Skeletal muscle tissue (tissue), 4 donors: ENCODE data around the gene NMU. TPM values are rescaled to one million over a fixed set of nuclear protein-coding genes. Genes with fewer than 3 reads are reported as not detected.
"Not testable (repeated sequence)": the region's sequence is repeated elsewhere in the genome, so short reads cannot be mapped to it uniquely, and the experiment has no call there.

Experiments
- H3K27ac ChIP-seq: one replicate; pipeline ENCODE4 v1.7.0; 2013; ENCODE audit warnings: mild to moderate bottlenecking, low read depth, low read length, inconsistent platforms
- H3K27me3 ChIP-seq, 3 donors: one replicate each; pipeline ENCODE4 v1.7.0; 2013; ENCODE audit warnings: low read length in 3 of 3; ENCODE audit not compliant: control insufficient read depth in 3 of 3, insufficient read depth in 3 of 3
- H3K36me3 ChIP-seq, 3 donors: one replicate each; pipeline ENCODE4 v1.7.0; 2013; ENCODE audit warnings: low read length in 3 of 3; ENCODE audit not compliant: control insufficient read depth in 3 of 3, insufficient read depth in 3 of 3
- H3K4me1 ChIP-seq, 3 donors: one replicate each; pipeline ENCODE4 v1.7.0; 2013; ENCODE audit warnings: low read length in 3 of 3, mild to moderate bottlenecking in 3 of 3; ENCODE audit not compliant: control insufficient read depth in 3 of 3, insufficient read depth in 3 of 3
- H3K4me3 ChIP-seq, 3 donors: one replicate each; pipeline ENCODE4 v1.7.0; 2013; ENCODE audit warnings: low read length in 3 of 3
- H3K9ac ChIP-seq, 3 donors: one replicate each; pipeline ENCODE4 v1.7.0; 2013; ENCODE audit warnings: low read length in 3 of 3, mild to moderate bottlenecking in 3 of 3, moderate library complexity in 2 of 3, low read depth in 1 of 3
- H3K9me3 ChIP-seq, 3 donors: one replicate each; pipeline ENCODE4 v1.7.0; 2013; ENCODE audit warnings: low read length in 3 of 3; ENCODE audit not compliant: control insufficient read depth in 3 of 3
- total RNA-seq: library from RNA; depleted of rRNA; stranded (reverse); fragments of >200 nt; gene quantifications from one replicate; pipeline ENCODE4 v1.2.3, GENCODE V29; 2014
- donor health status: Osteomylitis.

Gene NMU
- total RNA-seq, 1 donor from 2014 or later = not detected

DNA sequence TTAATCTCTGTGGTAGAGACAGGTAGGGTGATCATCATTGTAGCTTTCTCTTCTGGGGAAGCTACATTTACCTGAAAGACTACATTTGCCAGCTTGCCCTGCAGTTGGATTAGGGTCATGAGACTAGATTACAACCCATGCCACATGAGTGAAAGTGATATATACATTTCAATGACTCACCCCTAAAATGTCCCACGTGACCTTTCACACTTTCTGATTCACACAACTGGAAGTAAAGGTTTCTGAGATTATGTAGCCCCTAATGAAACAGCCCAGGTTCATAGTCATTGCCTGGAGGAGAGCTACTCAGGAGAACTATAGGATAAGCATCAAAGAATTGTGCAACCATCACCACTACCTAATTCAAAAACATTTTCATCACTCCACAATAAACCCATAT lies 61.8 kb downstream of the NMU start:
- H3K9ac ChIP-seq = no peak overlapping the region
- no peaks in the 10 kb centered on the region for H3K36me3 ChIP-seq
- H3K4me1 ChIP-seq = no peaks in the 10 kb centered on the region
- peaks cover 0 to 3% (median 0%) of the 10 kb centered on the region in 3 donors for H3K9me3 ChIP-seq
- H3K4me3 ChIP-seq = no peak overlapping the region
- no peak overlapping the region for H3K27ac ChIP-seq
- no peaks in the 10 kb centered on the region for H3K27me3 ChIP-seq

DNA sequence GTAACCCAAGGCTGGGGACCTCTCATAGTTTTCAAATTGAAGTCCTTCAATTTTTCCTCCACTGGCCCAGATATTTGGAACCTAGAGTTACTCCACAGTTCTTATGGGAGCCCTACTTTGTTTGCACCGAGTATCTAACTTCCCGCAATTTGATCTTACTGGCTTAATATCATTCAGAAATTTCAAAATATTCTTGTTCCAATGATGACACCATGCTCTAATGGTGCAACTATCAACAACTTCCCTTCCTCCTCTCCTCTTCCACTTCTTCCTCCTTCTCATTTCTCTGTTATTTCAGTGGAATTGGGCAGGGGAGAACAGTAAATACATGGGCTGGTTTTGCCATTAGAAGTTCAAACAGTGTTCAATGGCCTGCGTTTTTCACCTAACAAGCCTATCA lies 64.3 kb downstream of the NMU start:
- H3K9me3 ChIP-seq = peaks cover 0 to 3% (median 0%) of the 10 kb centered on the region in 3 donors
- H3K4me1 ChIP-seq = no peaks in the 10 kb centered on the region
- no peaks in the 10 kb centered on the region for H3K36me3 ChIP-seq
- H3K4me3 ChIP-seq = no peak overlapping the region
- H3K27ac ChIP-seq = no peak overlapping the region
- no peak overlapping the region for H3K9ac ChIP-seq
- H3K27me3 ChIP-seq = peaks cover 0 to 3% (median 0%) of the 10 kb centered on the region in 3 donors

DNA sequence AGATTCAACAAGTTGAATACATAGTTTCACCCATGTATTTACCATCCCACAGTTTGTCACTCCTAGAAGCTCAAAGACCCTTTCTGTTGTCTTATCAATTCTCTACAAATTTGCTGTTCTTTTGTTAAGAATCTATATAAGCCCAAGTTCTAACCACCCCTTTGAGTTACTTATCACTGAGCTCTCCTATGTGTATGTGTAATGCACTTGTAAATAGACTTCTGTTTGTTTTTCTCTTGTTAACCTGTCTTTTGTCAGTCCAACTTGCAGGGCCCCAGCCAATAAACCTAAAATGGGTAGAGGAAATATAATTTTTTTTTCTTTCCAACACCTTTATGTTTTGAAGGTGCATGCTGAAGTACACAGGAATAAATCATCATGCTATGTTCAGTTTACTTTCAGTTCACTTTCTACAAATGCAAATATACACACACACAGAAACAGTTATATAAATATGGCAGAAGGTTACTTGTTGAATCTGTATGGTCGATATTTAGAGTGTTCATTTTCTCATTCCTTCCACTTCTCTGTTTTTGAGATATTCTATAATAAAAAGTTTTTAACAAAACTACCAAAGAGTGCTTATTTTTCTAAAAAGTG lies 67.1 kb downstream of the NMU start:
- Histone ChIP-seq H3K27me3 (peaks cover 0 to 3% (median 0%) of the 10 kb centered on the region in 3 donors), H3K4me1 (no peaks in the 10 kb centered on the region), H3K9ac (no peak overlapping the region), H3K9me3 (no peaks in the 10 kb centered on the region), H3K36me3 (no peaks in the 10 kb centered on the region), H3K4me3 (no peak overlapping the region), H3K27ac (no peak overlapping the region)

- Histone ChIP-seq H3K4me3 (no peak overlapping the region), H3K36me3 (no peaks in the 10 kb centered on the region), H3K27me3 (peaks cover 0 to 3% (median 0%) of the 10 kb centered on the region in 3 donors), H3K9ac (no peak overlapping the region), H3K4me1 (no peaks in the 10 kb centered on the region), H3K9me3 (no peaks in the 10 kb centered on the region), H3K27ac (no peak overlapping the region)
Observed at GRCh38 chr4:55561889-55562288, 74.2 kb downstream of the NMU start.

DNA sequence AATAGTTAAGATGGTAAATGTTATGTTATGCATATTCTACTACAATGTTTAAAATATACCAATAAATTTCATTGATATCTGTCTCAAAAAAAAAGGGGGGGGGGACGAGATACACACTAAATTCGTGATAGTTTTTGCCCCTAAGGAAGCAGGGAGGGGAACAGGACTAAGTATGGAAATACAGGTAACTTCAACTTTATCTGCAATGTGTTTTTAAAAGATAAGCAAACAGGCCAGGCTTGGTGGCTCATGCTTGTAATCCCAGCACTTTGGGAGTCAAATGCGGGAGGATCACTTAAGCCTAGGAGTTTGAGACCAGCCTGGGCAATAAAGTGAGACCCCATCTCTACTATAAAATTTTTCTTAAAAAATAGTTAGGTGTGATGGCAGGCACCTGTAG lies 76.0 kb downstream of the NMU start:
- Histone ChIP-seq H3K4me3 (no peak overlapping the region), H3K27me3 (peaks cover 0 to 3% (median 0%) of the 10 kb centered on the region in 3 donors), H3K9me3 (no peaks in the 10 kb centered on the region), H3K4me1 (no peaks in the 10 kb centered on the region), H3K27ac (no peak overlapping the region), H3K9ac (no peak overlapping the region), H3K36me3 (no peaks in the 10 kb centered on the region)

GRCh38 chr4:55554453-55555030 lies 81.6 kb downstream of the NMU start:
- no peak overlapping the region for H3K4me3 ChIP-seq
- peaks cover 0 to 12% (median 5%) of the 10 kb centered on the region in 3 donors for H3K4me1 ChIP-seq
- H3K9ac ChIP-seq = no peak overlapping the region
- no peaks in the 10 kb centered on the region for H3K9me3 ChIP-seq
- H3K27me3 ChIP-seq = peaks cover 0 to 3% (median 0%) of the 10 kb centered on the region in 3 donors
- no peaks in the 10 kb centered on the region for H3K36me3 ChIP-seq
- H3K27ac ChIP-seq = no peak overlapping the region

DNA sequence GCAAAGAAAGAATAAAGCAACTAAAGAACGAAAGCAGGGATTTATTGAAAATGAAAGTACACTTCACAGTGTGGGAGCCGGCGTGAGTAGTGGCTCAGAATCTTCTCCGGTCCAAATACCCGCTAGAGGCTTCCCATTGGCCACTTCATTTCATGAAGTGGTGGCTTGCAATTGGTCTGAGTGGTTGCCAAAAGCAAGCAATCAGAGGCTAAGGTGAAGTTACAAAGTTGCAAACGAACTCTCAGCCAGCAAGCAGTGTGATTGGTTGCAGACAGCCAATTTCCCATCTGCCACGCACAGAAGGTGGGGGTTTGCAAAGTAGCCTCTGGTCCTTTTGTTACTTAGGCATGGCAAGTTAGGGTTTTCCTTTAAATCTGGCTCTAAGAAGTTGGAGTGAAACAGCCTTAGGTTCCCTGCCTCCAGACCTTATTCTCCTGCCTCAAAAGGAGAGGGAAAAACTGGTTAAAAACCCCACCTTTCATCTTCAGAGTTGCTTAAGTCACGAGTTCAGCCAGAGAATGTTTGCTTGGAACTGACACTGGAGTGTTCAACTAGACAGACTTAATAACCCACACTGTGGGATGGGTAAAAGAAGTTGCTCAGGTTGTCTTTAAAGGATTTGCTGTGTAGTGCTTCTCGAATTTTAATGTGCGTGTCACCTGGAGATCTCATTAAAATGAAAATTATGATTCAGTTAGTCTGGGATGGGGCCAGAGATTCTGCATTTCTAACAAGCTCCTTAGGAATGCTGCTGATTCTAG lies 82.5 kb downstream of the NMU start:
- peaks cover 0 to 3% (median 0%) of the 10 kb centered on the region in 3 donors for H3K27me3 ChIP-seq
- peak overlapping the region in 1 of 3 donors; percentile 8 for H3K9ac ChIP-seq
- no peaks in the 10 kb centered on the region for H3K9me3 ChIP-seq
- H3K4me1 ChIP-seq = peaks cover 0 to 12% (median 5%) of the 10 kb centered on the region in 3 donors
- H3K27ac ChIP-seq = no peak overlapping the region
- peak overlapping the region; percentile 50 to 62 (median 57) for H3K4me3 ChIP-seq
- no peaks in the 10 kb centered on the region for H3K36me3 ChIP-seq

DNA sequence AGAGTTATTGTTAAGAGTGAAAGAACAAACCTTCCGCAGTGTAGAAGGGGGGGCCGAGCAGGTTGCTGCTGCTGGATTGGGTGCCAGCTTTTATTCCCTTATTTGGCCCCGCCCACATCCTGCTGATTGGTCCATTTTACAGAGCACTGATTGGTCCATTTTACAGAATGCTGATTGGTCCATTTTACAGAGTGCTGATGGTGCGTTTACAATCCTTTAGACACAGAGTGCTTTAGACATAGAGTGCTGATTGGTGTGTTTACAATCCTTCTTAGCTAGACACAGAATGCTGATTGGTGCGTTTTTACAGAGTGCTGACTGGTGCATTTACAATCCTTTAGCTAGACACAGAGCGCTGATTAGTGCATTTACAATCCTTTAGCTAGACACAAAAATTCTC lies 84.1 kb downstream of the NMU start:
- H3K9ac ChIP-seq, H3K9me3 ChIP-seq, H3K4me3 ChIP-seq, H3K36me3 ChIP-seq, H3K27me3 ChIP-seq, H3K27ac ChIP-seq: not testable (repeated sequence)
- H3K4me1 ChIP-seq = peaks cover 4 to 19% (median 16%) of the 10 kb centered on the region in 3 donors

GRCh38 chr4:55549888-55550287 lies 86.2 kb downstream of the NMU start:
- H3K27me3 ChIP-seq = no peaks in the 10 kb centered on the region
- H3K4me3 ChIP-seq = no peak overlapping the region
- H3K27ac ChIP-seq = no peak overlapping the region
- no peaks in the 10 kb centered on the region for H3K9me3 ChIP-seq
- H3K36me3 ChIP-seq = no peaks in the 10 kb centered on the region
- no peak overlapping the region for H3K9ac ChIP-seq
- H3K4me1 ChIP-seq = peaks cover 9 to 25% (median 16%) of the 10 kb centered on the region in 3 donors

DNA sequence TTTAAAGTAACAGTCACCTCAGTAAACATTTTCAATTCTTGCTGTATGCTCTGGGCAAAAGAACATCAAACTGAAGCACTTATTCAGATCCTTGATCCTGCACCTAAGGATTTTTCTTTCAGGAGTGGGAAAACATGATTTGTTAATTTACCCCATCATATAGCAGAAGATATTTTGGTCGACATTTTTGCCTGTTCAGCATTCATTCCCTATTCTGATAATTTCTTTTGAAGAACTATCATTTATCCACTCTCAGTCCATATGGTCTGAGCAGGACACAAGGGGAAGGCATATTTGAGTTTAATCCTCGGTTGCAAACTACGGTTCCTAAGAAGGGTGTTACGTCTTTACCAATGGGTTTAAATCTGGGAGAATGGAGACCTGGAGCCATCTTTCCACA lies 88.2 kb downstream of the NMU start:
- peaks cover 9 to 17% (median 14%) of the 10 kb centered on the region in 3 donors for H3K4me1 ChIP-seq
- no peak overlapping the region for H3K9ac ChIP-seq
- H3K4me3 ChIP-seq = peak overlapping the region in 2 of 3 donors; percentile 87 to 95
- no peaks in the 10 kb centered on the region for H3K27me3 ChIP-seq
- H3K27ac ChIP-seq = no peak overlapping the region
- no peaks in the 10 kb centered on the region for H3K36me3 ChIP-seq
- H3K9me3 ChIP-seq = no peaks in the 10 kb centered on the region
